ENCODE measurements around the gene P2RY1.

DNA sequence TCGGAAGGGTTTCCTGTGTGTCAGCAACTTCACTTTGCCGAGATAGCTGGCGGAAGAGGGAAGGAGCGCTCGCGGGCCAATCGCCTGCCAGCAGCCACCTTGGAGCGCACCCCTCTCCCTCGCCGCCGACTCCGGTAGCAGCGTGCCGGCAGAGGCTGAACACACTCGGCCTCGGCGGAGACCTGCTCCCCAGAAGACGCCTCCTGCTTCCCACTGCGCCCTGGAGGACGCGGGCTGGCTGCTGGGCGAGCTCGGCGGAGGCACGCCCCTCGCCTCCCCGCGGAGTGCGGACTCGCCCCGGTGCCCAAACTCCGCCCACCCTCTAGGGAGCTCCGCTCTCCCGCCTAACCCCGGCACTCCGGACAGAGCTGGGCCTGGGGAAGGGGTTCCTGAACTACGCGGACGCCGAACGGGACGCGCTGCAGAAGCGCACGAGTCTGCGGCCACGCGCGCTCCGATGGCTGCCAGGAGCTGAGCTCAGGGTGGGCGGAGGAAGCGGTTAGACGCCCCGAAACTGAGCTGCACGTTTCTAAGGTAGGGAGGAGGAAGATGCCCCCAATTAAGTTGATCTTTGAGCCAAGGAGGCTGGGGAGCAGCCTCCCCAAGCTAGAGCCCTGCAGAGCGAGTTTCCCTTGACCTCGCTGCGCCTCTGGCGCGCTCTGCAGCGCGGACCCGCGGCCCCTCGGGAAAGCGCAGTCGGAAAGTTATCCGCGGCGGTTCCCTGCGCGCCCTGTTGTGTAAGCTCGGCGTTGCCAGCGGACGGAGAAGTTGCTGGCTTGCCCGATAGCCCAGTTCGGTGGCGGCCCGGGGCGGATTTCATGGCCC, at the start of gene P2RY1:
- TF ChIP-seq, protein P1, sequence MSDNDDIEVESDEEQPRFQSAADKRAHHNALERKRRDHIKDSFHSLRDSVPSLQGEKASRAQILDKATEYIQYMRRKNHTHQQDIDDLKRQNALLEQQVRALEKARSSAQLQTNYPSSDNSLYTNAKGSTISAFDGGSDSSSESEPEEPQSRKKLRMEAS (IDR thresholded peaks at IDR 0.05) = peak; percentile 81
- TF ChIP-seq CTCF (IDR thresholded peaks at IDR 0.05 in 2 of 3, conservative IDR thresholded peaks at IDR 0.05 in 1 of 3; ENCODE audit: borderline replicate concordance in 1 of 3, insufficient read depth in 1 of 3, low read depth in 2 of 3, low read length in 2 of 3) = peak in 2 of 3 experiments; percentile 16 to 18; a peak in 2 of 6 replicates
- TF ChIP-seq FOSL1 (IDR thresholded peaks at IDR 0.05; ENCODE audit: low read depth) = no peak
- TF ChIP-seq REST (IDR thresholded peaks at IDR 0.05; ENCODE audit: low read depth) = no peak
